ENCODE data around the gene PCBP4. TPM values are rescaled to one million over a fixed set of nuclear protein-coding genes. Genes with fewer than 3 reads are reported as not detected.

The PCBP4 gene
- polyA plus RNA-seq, 3 donors = 64.2 to 79.1 (median 73.4) TPM

GRCh38 chr3:51927061-51927977 is 39.9 kb downstream of the PCBP4 start:
- no peak for DNase-seq

GRCh38 chr3:51921081-51921578 is 46.1 kb downstream of the PCBP4 start:
- DNase-seq = no peak

DNA sequence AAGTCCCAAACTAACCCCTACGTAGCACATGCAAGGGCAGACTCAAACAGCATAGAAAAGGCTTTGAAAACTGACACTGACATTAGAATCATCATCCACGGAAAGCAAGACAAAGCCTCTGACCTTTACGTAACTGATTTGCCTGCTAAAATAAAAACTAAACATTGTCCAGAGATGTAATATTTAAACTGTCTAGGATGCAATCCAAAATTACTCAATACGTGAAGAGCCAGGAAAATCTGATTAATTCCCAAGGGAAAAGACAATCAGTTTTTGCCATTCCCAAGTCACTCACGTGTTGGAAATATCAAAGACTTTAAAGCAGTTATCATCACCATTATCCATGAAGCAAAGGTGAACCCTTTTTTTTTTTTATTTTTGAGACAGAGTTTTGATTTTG is 50.8 kb downstream of the PCBP4 start:
- no peak for DNase-seq

- DNase-seq = no peak
Observed at GRCh38 chr3:51908026-51908425, 59.2 kb downstream of the PCBP4 start.

Other genes with a start within 250 kb of the PCBP4 start
- not detected for gene IQCF6, start 188.2 kb downstream of the PCBP4 start, polyA plus RNA-seq (ENCODE audit: insufficient read length in 3 of 3)
- not detected for gene IQCF2, start 105.8 kb downstream of the PCBP4 start, polyA plus RNA-seq (ENCODE audit: insufficient read length in 3 of 3)
- gene IQCF5, start 91.9 kb downstream of the PCBP4 start, polyA plus RNA-seq (ENCODE audit: insufficient read length in 3 of 3) = not detected
- not detected for gene IQCF1, start 64.1 kb downstream of the PCBP4 start, polyA plus RNA-seq (ENCODE audit: insufficient read length in 3 of 3)
- 10 to 100 TPM; 22.1 to 22.8 (median 22.6) TPM for gene RRP9, start 25.6 kb downstream of the PCBP4 start, polyA plus RNA-seq (ENCODE audit: insufficient read length in 3 of 3)
- 10 to 100 TPM; 17.6 to 23.3 (median 20.2) TPM for gene PARP3, start 25.1 kb downstream of the PCBP4 start, polyA plus RNA-seq (ENCODE audit: insufficient read length in 3 of 3)
- gene GPR62, start 12.1 kb downstream of the PCBP4 start, polyA plus RNA-seq (ENCODE audit: insufficient read length in 3 of 3) = under 1 TPM; 0.64 to 0.77 (median 0.74) TPM
- 10 to 100 TPM; 81.3 to 92.2 (median 91.9) TPM for gene ABHD14B, start 6.6 kb upstream of the PCBP4 start, polyA plus RNA-seq (ENCODE audit: insufficient read length in 3 of 3)
- gene ABHD14A, start 7.6 kb upstream of the PCBP4 start, polyA plus RNA-seq (ENCODE audit: insufficient read length in 3 of 3) = 10 to 100 TPM; 22.8 to 31.8 (median 26.8) TPM
- gene ACY1, start 16.1 kb upstream of the PCBP4 start, polyA plus RNA-seq (ENCODE audit: insufficient read length in 3 of 3) = 100 to 1,000 TPM; 120 to 128 (median 127) TPM
- gene RPL29, start 28.4 kb upstream of the PCBP4 start, polyA plus RNA-seq (ENCODE audit: insufficient read length in 3 of 3) = 1,000 to 10,000 TPM; 1,596 to 1,901 (median 1,807) TPM
- 10 to 100 TPM; 16.6 to 20.7 (median 17.5) TPM for gene DUSP7, start 89.1 kb upstream of the PCBP4 start, polyA plus RNA-seq (ENCODE audit: insufficient read length in 3 of 3)
- gene POC1A, start 187.0 kb upstream of the PCBP4 start, polyA plus RNA-seq (ENCODE audit: insufficient read length in 3 of 3) = 1 to 10 TPM; 8.9 to 9.4 (median 9.0) TPM
- gene ALAS1, start 230.7 kb upstream of the PCBP4 start, polyA plus RNA-seq (ENCODE audit: insufficient read length in 3 of 3) = 10 to 100 TPM; 47.1 to 54.5 (median 48.8) TPM